Bronchial epithelial cell (primary cell): ENCODE results near the gene MRPS5. TPM values are rescaled to one million over a fixed set of nuclear protein-coding genes. Genes with fewer than 3 reads are reported as not detected.
"Not testable (repeated sequence)": the region's sequence is repeated elsewhere in the genome, so short reads cannot be mapped to it uniquely, and the experiment has no call there.

Experiments used
- DNase-seq: peaks from one replicate; pipeline ENCODE4 v3.0.0-alpha.2; 2010; ENCODE audit warnings: low read depth
- FAIRE-seq: peaks from 2 replicates; lab custom pipeline; 2011; peaks lifted over from hg19 to GRCh38; lab: Jason Lieb, UNC
- H3K27me3 ChIP-seq: 2 replicates; pipeline ENCODE4 v1.5.1; 2011; ENCODE audit warnings: low read length; ENCODE audit not compliant: control insufficient read depth, insufficient read depth
- H3K36me3 ChIP-seq: 2 replicates; pipeline ENCODE4 v1.5.1; 2011; ENCODE audit warnings: low read length; ENCODE audit not compliant: control insufficient read depth, insufficient read depth
- H3K4me3 ChIP-seq: 2 replicates; pipeline ENCODE4 v1.5.1; 2011; ENCODE audit warnings: mild to moderate bottlenecking, low read depth, low read length, control low read depth
- total RNA-seq: library from RNA; depleted of rRNA; stranded (reverse); fragments of >200 nt; gene quantifications from 2 replicates; pipeline ENCODE4 v1.2.1, GENCODE V29; 2014
- TF ChIP-seq, protein P1 (sequence below): IDR thresholded peaks from 2 replicates; pipeline ENCODE4 v1.5.1; 2011; ENCODE audit warnings: mild to moderate bottlenecking, moderate library complexity, low read length, control low read depth, inconsistent platforms; ENCODE audit not compliant: insufficient read depth, severe bottlenecking

The MRPS5 gene
- total RNA-seq, 1 donor from 2014 or later = 59.8 TPM

DNA sequence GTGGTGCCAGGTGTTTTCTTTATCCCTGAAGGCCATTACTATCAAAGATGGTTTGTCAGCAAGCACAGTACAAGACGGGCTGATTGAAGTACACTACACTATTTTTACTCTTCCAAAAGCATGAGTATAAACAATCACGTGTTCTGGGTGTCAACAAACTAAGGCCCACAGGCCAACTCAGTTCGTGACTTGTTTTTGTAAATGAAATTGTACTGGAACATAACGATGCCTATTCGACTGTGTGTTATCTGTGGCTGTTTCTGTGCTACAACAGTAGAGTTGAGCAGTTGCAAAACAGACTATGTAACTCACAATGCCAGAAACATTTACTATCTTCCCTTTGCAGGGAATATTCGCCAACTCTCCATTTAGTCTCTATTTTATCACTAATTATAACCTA is 12.3 kb downstream of the MRPS5 start:
- peaks cover 19% of the 10 kb centered on the region for H3K36me3 ChIP-seq
- FAIRE-seq = no peak

DNA sequence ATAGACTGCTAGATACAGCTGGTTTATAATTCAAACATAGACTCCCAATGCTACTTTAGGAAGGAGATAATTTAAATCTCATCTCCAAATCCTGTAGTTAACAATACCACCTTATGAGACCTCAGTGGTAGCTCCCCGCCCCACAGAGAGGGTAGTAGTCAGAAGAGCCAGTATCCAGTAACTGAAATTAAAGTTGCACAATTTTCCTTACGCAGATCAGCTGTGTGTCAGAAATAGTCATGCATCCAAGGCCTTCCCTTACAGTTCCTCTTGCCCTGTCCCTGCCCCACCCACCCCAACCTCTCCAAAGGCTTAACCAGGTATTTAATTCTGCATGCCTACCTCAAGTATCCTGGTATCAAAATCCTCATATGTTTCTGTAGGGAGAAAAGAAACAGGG is 15.5 kb downstream of the MRPS5 start:
- TF ChIP-seq, protein P1, sequence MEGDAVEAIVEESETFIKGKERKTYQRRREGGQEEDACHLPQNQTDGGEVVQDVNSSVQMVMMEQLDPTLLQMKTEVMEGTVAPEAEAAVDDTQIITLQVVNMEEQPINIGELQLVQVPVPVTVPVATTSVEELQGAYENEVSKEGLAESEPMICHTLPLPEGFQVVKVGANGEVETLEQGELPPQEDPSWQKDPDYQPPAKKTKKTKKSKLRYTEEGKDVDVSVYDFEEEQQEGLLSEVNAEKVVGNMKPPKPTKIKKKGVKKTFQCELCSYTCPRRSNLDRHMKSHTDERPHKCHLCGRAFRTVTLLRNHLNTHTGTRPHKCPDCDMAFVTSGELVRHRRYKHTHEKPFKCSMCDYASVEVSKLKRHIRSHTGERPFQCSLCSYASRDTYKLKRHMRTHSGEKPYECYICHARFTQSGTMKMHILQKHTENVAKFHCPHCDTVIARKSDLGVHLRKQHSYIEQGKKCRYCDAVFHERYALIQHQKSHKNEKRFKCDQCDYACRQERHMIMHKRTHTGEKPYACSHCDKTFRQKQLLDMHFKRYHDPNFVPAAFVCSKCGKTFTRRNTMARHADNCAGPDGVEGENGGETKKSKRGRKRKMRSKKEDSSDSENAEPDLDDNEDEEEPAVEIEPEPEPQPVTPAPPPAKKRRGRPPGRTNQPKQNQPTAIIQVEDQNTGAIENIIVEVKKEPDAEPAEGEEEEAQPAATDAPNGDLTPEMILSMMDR = no peak
- peaks cover 20% of the 10 kb centered on the region for H3K36me3 ChIP-seq
- no peak overlapping the region for H3K4me3 ChIP-seq
- no peak for FAIRE-seq
- no peaks in the 10 kb centered on the region for H3K27me3 ChIP-seq
- DNase-seq = peak; percentile 29

More for the DNA sequence above, 12.3 kb downstream of the MRPS5 start:
- no peaks in the 10 kb centered on the region for H3K27me3 ChIP-seq
- no peak for DNase-seq
- TF ChIP-seq, protein P1 = no peak
- no peak overlapping the region for H3K4me3 ChIP-seq

DNA sequence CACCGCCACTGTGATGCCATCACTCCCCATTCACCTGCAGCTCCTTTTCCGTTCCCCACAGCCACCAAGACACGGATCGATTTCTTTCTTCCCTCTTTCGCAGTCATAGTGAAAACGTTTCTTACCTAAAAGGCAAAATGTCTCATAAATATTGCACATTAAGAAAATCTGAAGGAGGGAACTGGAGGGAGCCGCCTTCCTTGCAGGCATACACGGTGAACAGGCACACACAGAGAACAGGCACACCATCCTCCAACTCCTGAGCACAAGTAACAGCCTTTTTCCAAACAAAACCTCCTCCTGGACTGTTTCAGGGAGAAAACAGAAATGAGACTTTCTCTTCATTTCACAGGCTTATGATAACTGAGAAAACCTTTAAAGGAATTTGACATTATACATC is 17.0 kb downstream of the MRPS5 start:
- DNase-seq (no peak), FAIRE-seq (no peak)
- Histone ChIP-seq H3K4me3 (no peak overlapping the region), H3K36me3 (peaks cover 20% of the 10 kb centered on the region), H3K27me3 (no peaks in the 10 kb centered on the region)
- TF ChIP-seq, protein P1 = no peak

- Histone ChIP-seq H3K4me3 (no peak overlapping the region), H3K36me3 (peaks cover 9% of the 10 kb centered on the region), H3K27me3 (no peaks in the 10 kb centered on the region)
- no peak for DNase-seq
- TF ChIP-seq, protein P1 = no peak
- no peak for FAIRE-seq
These were observed 21.7 kb downstream of the MRPS5 start for GRCh38 chr2:95099910-95100309.

DNA sequence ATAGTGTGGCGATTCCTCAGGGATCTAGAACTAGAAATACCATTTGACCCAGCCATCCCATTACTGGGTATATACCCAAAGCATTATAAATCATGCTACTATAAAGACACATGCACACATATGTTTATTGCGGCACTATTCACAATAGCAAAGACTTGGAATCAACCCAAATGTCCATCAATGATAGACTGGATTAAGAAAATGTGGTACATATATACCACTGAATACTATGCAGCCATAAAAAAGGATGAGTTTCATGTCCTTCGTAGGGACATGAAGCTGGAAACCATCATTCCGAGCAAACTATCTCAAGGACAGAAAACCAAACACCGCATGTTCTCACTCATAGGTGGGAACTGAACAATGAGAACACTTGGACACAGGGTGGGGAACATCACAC is 23.3 kb downstream of the MRPS5 start:
- H3K27me3 ChIP-seq, DNase-seq, H3K4me3 ChIP-seq, H3K36me3 ChIP-seq, FAIRE-seq: not testable (repeated sequence)

DNA sequence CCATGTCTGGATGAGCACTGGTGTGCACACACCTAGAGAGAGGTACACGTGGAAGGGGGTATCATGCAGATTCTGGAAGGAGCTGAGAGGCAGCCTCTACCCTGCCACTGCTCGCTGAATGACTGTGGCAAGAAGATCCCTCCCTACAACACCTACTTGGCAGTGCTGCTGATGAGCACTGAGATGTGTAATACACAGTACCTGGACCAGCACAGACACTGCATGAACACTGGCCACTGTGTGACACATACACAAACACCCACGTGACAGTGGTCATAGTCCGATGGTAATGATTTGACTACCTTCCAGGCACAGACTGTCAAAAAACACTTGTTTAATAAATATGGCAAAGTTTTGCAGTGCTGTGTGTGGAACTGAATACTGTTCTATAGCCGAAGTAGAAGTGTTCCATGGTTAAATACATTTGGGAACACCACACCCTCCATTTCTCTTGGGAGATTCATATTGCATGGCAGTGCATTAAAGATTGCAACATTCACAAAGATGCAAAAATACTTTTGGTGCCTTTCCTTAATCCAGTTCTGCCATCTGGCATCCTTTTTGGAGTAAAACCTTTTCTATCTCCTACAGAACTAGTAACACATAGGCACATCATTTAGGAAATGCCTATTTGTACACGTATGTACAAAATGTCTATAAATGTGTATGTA is 29.6 kb downstream of the MRPS5 start:
- TF ChIP-seq, protein P1 = no peak
- H3K27me3 ChIP-seq = no peaks in the 10 kb centered on the region
- no peak for DNase-seq
- peaks cover 11% of the 10 kb centered on the region for H3K36me3 ChIP-seq
- FAIRE-seq = no peak
- no peak overlapping the region for H3K4me3 ChIP-seq
